ENCODE data around the gene CERS1. TPM values are rescaled to one million over a fixed set of nuclear protein-coding genes. Genes with fewer than 3 reads are reported as not detected.

Gene CERS1
- total and polyA plus RNA-seq, 3 experiments from 2014 or later: not detected

GRCh38 chr19:18833849-18834643, 61.9 kb downstream of the CERS1 start:
- peaks cover 54 to 63% (median 62%) of the 10 kb centered on the region in 3 donors for H3K4me1 Mint-ChIP-seq
- peak overlapping the region; percentile 70 to 96 (median 92) for H3K27ac Mint-ChIP-seq

GRCh38 chr19:18833141-18833476, 62.8 kb downstream of the CERS1 start:
- H3K27ac Mint-ChIP-seq: peak overlapping the region; percentile 83 to 98 (median 94)
- H3K4me1 Mint-ChIP-seq: peaks cover 50 to 54% (median 53%) of the 10 kb centered on the region in 3 donors
- no peaks in the 10 kb centered on the region for H3K9me3 Mint-ChIP-seq
- H3K4me3 Mint-ChIP-seq: peak overlapping the region; percentile 89 to 98 (median 92)
- Histone ChIP-seq H3K27me3 (ENCODE audit: insufficient read depth, low read length, poor library complexity, severe bottlenecking) (no peaks in the 10 kb centered on the region), H3K4me3 (ENCODE audit: low read length) (peak overlapping the region; percentile 77), H3K9me3 (ENCODE audit: low read length) (no peaks in the 10 kb centered on the region), H3K4me1 (ENCODE audit: insufficient read depth, low read length) (peaks cover 46% of the 10 kb centered on the region), H3K27ac (ENCODE audit: low read depth, low read length) (peak overlapping the region; percentile 78), H3K36me3 (ENCODE audit: insufficient read depth, low read length) (peaks cover 19% of the 10 kb centered on the region)
- ChIA-PET POLR2A (interaction anchor here (1.2 to 1.9 kb wide), 2 partner anchors 8 to 239 kb away, joined by 3 to 6 read pairs; no protein-coding TSS in a partner anchor), CTCF (interaction anchor here (0.8 to 2.0 kb wide), 5 partner anchors 12 to 246 kb away, joined by 3 to 6 read pairs (median 3); no protein-coding TSS in a partner anchor)
- DNase-seq: no peak
- peaks cover 0 to 50% (median 6%) of the 10 kb centered on the region in 3 donors for H3K36me3 Mint-ChIP-seq
- H3K27me3 Mint-ChIP-seq: peaks cover 3 to 6% of the 10 kb centered on the region in 2 donors

More at GRCh38 chr19:18833849-18834643, 61.9 kb downstream of the CERS1 start:
- CTCF ChIA-PET: interaction anchor here (0.8 to 2.0 kb wide), 3 partner anchors 11 to 240 kb away, joined by 3 to 6 read pairs (median 3); no protein-coding TSS in a partner anchor
- Histone ChIP-seq H3K27ac (ENCODE audit: low read depth, low read length) (peak overlapping the region; percentile 27), H3K4me3 (ENCODE audit: low read length) (peak overlapping the region; percentile 77), H3K27me3 (ENCODE audit: insufficient read depth, low read length, poor library complexity, severe bottlenecking) (no peaks in the 10 kb centered on the region), H3K36me3 (ENCODE audit: insufficient read depth, low read length) (peaks cover 19% of the 10 kb centered on the region), H3K9me3 (ENCODE audit: low read length) (no peaks in the 10 kb centered on the region), H3K4me1 (ENCODE audit: insufficient read depth, low read length) (peaks cover 52% of the 10 kb centered on the region)
- Mint-ChIP-seq H3K36me3 (peaks cover 0 to 56% (median 6%) of the 10 kb centered on the region in 3 donors), H3K9me3 (no peaks in the 10 kb centered on the region), H3K27me3 (peaks cover 0 to under 1% of the 10 kb centered on the region in 2 donors), H3K4me3 (peak overlapping the region; percentile 89 to 98 (median 92))
- DNase-seq: no peak
- POLR2A ChIA-PET: interaction anchor here (0.5 kb wide), 1 partner anchor 337 kb away, joined by 6 read pairs; no protein-coding TSS in a partner anchor

- peaks cover 0 to 5% (median 0%) of the 10 kb centered on the region in 5 donors for H3K9me3 Mint-ChIP-seq
- ChIA-PET POLR2A (interaction anchor here (0.6 to 1.9 kb wide), 10 partner anchors 9 to 553 kb away, joined by 3 to 9 read pairs (median 4); partner anchors contain the start of genes COPE, DDX49 and UBA52), CTCF (interaction anchor here (0.7 to 2.7 kb wide), 7 partner anchors 9 to 414 kb away, joined by 3 to 22 read pairs (median 4); partner anchors contain the start of gene SSBP4)
- Histone ChIP-seq H3K4me3 (ENCODE audit: low read length) (peak overlapping the region; percentile 77), H3K4me1 (ENCODE audit: insufficient read depth, low read length) (peaks cover 43% of the 10 kb centered on the region), H3K36me3 (ENCODE audit: insufficient read depth, low read length) (peaks cover 17% of the 10 kb centered on the region), H3K9me3 (ENCODE audit: low read length) (no peaks in the 10 kb centered on the region), H3K27ac (ENCODE audit: low read depth, low read length) (peak overlapping the region; percentile 78), H3K27me3 (ENCODE audit: insufficient read depth, low read length, poor library complexity, severe bottlenecking) (no peaks in the 10 kb centered on the region)
- peak overlapping the region; percentile 89 to 98 (median 92) for H3K4me3 Mint-ChIP-seq
- peak overlapping the region; percentile 83 to 98 (median 94) for H3K27ac Mint-ChIP-seq
- peaks cover 45 to 48% (median 47%) of the 10 kb centered on the region in 3 donors for H3K4me1 Mint-ChIP-seq
- peak in 1 of 5 donors; percentile 11 for DNase-seq
- H3K36me3 Mint-ChIP-seq: peaks cover 3 to 44% (median 6%) of the 10 kb centered on the region in 3 donors
- peaks cover 7 to 9% of the 10 kb centered on the region in 2 donors for H3K27me3 Mint-ChIP-seq
These were observed 63.4 kb downstream of the CERS1 start for GRCh38 chr19:18832306-18833140.

GRCh38 chr19:18831524-18832305, 64.2 kb downstream of the CERS1 start, which contains the start of gene UPF1:
Gene UPF1, plus strand, starts transcription at chr19:18831959. Its CDS starts 251 bp downstream, at chr19:18832210.
- no peaks in the 10 kb centered on the region for H3K27me3 ChIP-seq (ENCODE audit: insufficient read depth, low read length, poor library complexity, severe bottlenecking)
- H3K9me3 Mint-ChIP-seq: peaks cover 0 to 8% (median 0%) of the 10 kb centered on the region in 5 donors
- H3K4me1 ChIP-seq (ENCODE audit: insufficient read depth, low read length): peaks cover 39% of the 10 kb centered on the region
- ChIA-PET CTCF (interaction anchor here (0.7 to 2.7 kb wide), 5 partner anchors 10 to 413 kb away, joined by 3 to 22 read pairs (median 4); partner anchors contain the start of gene SSBP4), POLR2A (interaction anchor here (0.6 to 1.9 kb wide), 11 partner anchors 10 to 552 kb away, joined by 3 to 9 read pairs (median 3); partner anchors contain the start of genes COPE, DDX49 and UBA52)
- H3K27me3 Mint-ChIP-seq: peaks cover 8 to 9% of the 10 kb centered on the region in 2 donors
- peaks cover 4 to 40% (median 6%) of the 10 kb centered on the region in 3 donors for H3K36me3 Mint-ChIP-seq
- H3K4me1 Mint-ChIP-seq: peaks cover 37 to 41% (median 39%) of the 10 kb centered on the region in 3 donors
- H3K9me3 ChIP-seq (ENCODE audit: low read length): no peaks in the 10 kb centered on the region
- H3K36me3 ChIP-seq (ENCODE audit: insufficient read depth, low read length): peaks cover 13% of the 10 kb centered on the region
- DNase-seq: peak; percentile 95 to 98 (median 96)
- peak within 1 kb of the TSS; percentile 82 for H3K4me3 ChIP-seq (ENCODE audit: low read length)
- H3K27ac ChIP-seq (ENCODE audit: low read depth, low read length): peak within 1 kb of the TSS; percentile 78
- peak within 1 kb of the TSS; percentile 89 to 98 (median 92) for H3K4me3 Mint-ChIP-seq
- H3K27ac Mint-ChIP-seq: peak within 1 kb of the TSS; percentile 83 to 98 (median 94)

GRCh38 chr19:18830488-18830887, 65.5 kb downstream of the CERS1 start:
- peaks cover 27 to 28% (median 28%) of the 10 kb centered on the region in 3 donors for H3K4me1 Mint-ChIP-seq
- POLR2A ChIA-PET: interaction anchor here (0.7 kb wide), 1 partner anchor 24 kb away, joined by 3 read pairs; no protein-coding TSS in a partner anchor
- H3K9me3 Mint-ChIP-seq: peaks cover 0 to 8% (median 2%) of the 10 kb centered on the region in 5 donors
- peak overlapping the region in 1 of 8 donors; percentile 80 for H3K27ac Mint-ChIP-seq
- Histone ChIP-seq H3K4me1 (ENCODE audit: insufficient read depth, low read length) (peaks cover 28% of the 10 kb centered on the region), H3K9me3 (ENCODE audit: low read length) (no peaks in the 10 kb centered on the region), H3K4me3 (ENCODE audit: low read length) (no peak overlapping the region), H3K27me3 (ENCODE audit: insufficient read depth, low read length, poor library complexity, severe bottlenecking) (no peaks in the 10 kb centered on the region), H3K27ac (ENCODE audit: low read depth, low read length) (no peak overlapping the region), H3K36me3 (ENCODE audit: insufficient read depth, low read length) (peaks cover 6% of the 10 kb centered on the region)
- H3K4me3 Mint-ChIP-seq: peak overlapping the region; percentile 34 to 91 (median 69)
- CTCF ChIA-PET: interaction anchor here (2.7 kb wide), 1 partner anchor 11 kb away, joined by 22 read pairs; no protein-coding TSS in a partner anchor
- peaks cover 4 to 29% (median 5%) of the 10 kb centered on the region in 3 donors for H3K36me3 Mint-ChIP-seq
- no peak for DNase-seq
- H3K27me3 Mint-ChIP-seq: peaks cover 9 to 13% of the 10 kb centered on the region in 2 donors

GRCh38 chr19:18828786-18829185, 67.2 kb downstream of the CERS1 start:
- H3K27me3 Mint-ChIP-seq: peaks cover 12 to 17% of the 10 kb centered on the region in 2 donors
- ChIA-PET CTCF (no interaction called here), POLR2A (interaction anchor here (0.5 kb wide), 1 partner anchor 333 kb away, joined by 5 read pairs; no protein-coding TSS in a partner anchor)

More at GRCh38 chr19:18828786-18829185, 67.2 kb downstream of the CERS1 start:
- Histone ChIP-seq H3K4me3 (ENCODE audit: low read length) (no peak overlapping the region), H3K27ac (ENCODE audit: low read depth, low read length) (no peak overlapping the region), H3K4me1 (ENCODE audit: insufficient read depth, low read length) (peaks cover 11% of the 10 kb centered on the region), H3K9me3 (ENCODE audit: low read length) (no peaks in the 10 kb centered on the region), H3K36me3 (ENCODE audit: insufficient read depth, low read length) (no peaks in the 10 kb centered on the region), H3K27me3 (ENCODE audit: insufficient read depth, low read length, poor library complexity, severe bottlenecking) (no peaks in the 10 kb centered on the region)
- no peak for DNase-seq
- H3K27ac Mint-ChIP-seq: no peak overlapping the region
- no peak overlapping the region for H3K4me3 Mint-ChIP-seq
- H3K36me3 Mint-ChIP-seq: peaks cover 0 to 12% (median 4%) of the 10 kb centered on the region in 3 donors
- peaks cover 0 to 8% (median 2%) of the 10 kb centered on the region in 5 donors for H3K9me3 Mint-ChIP-seq
- peaks cover 10 to 12% (median 11%) of the 10 kb centered on the region in 3 donors for H3K4me1 Mint-ChIP-seq

All from CD8-positive, alpha-beta memory T cell (primary cell).